HL-60 (cell line): ENCODE results near the gene RIC8A.
"Not testable (repeated sequence)": the region's sequence is repeated elsewhere in the genome, so short reads cannot be mapped to it uniquely, and the experiment has no call there.

Experiments
- DNase-seq, 2 experiments: peaks; one replicate each; pipeline ENCODE4 v3.0.0-alpha.2; 2010 to 2020; ENCODE audit warnings: low read depth in 1 of 2, low spot score in 1 of 2
- H3K27ac ChIP-seq: fragments of 250-450 bp; sonication (Bioruptor Pico); replicated peaks from 2 replicates; pipeline ENCODE4 v1.5.1; 2020; ENCODE audit warnings: mild to moderate bottlenecking, moderate library complexity
- H3K27me3 ChIP-seq: fragments of 250-450 bp; sonication (Bioruptor Pico); 2 replicates; pipeline ENCODE4 v1.5.1; 2021; ENCODE audit warnings: mild to moderate bottlenecking, moderate library complexity; ENCODE audit not compliant: insufficient read depth, poor library complexity, severe bottlenecking
- H3K4me3 ChIP-seq: replicated peaks from 2 replicates; pipeline ENCODE4 v1.5.1; 2011; ENCODE audit warnings: mild to moderate bottlenecking, control low read depth, low read length; ENCODE audit not compliant: insufficient read depth
- CTCF ChIP-seq: IDR thresholded peaks from one replicate; pipeline ENCODE4 v1.5.1; 2011; ENCODE audit warnings: low read length, control low read depth, inconsistent platforms; ENCODE audit not compliant: insufficient read depth
- GABPA ChIP-seq: IDR thresholded peaks from 2 replicates; pipeline ENCODE4 v1.6.1; 2012; ENCODE audit warnings: low read depth
- POLR2AphosphoS5 ChIP-seq: IDR thresholded peaks from 2 replicates; pipeline ENCODE4 v1.6.1; 2012; ENCODE audit warnings: low read depth
- SPI1 ChIP-seq: IDR thresholded peaks from 2 replicates; pipeline ENCODE4 v1.6.1; 2012; ENCODE audit warnings: low read depth, mild to moderate bottlenecking, borderline replicate concordance
- long read RNA-seq: library from polyadenylated mRNA; unstranded; transcript quantifications from one replicate; pipeline ENCODE4 v2.0.0, GENCODE V29; 2020

RIC8A gene
- long read RNA-seq, partial matches to known transcripts = 6 of 110 reads
- long read RNA-seq, other reads (novel, unspliced or antisense) = 103 of 110 reads

- H3K4me3 ChIP-seq = peak within 1 kb of the TSS; percentile 88
- TF ChIP-seq GABPA = peak; percentile 88
- TF ChIP-seq SPI1 = peak; percentile 76; the same call in 1 of the 2 replicates
- peak; percentile 91 for TF ChIP-seq POLR2AphosphoS5
- no peak for TF ChIP-seq CTCF
- peak within 1 kb of the TSS; percentile 99 for H3K27ac ChIP-seq
- DNase-seq = peak; percentile 99 to 100
- H3K27me3 ChIP-seq = no peaks in the 10 kb centered on the region
Observed at GRCh38 chr11:207208-207862, at the start of gene RIC8A, which contains the start of gene BET1L. TSS of gene RIC8A (plus strand) at chr11:207708. CDS start at chr11:208855, 1,147 bp downstream. TSS of gene BET1L (minus strand) at chr11:207399. CDS start at chr11:207321, 78 bp downstream.

GRCh38 chr11:180242-180641 is 27.3 kb upstream of the RIC8A start:
- H3K27ac ChIP-seq, H3K4me3 ChIP-seq, DNase-seq, H3K27me3 ChIP-seq: not testable (repeated sequence)

GRCh38 chr11:189200-189783 is 18.2 kb upstream of the RIC8A start:
- not testable (repeated sequence) for DNase-seq, H3K27me3 ChIP-seq, H3K27ac ChIP-seq, H3K4me3 ChIP-seq

- not testable (repeated sequence) for H3K27me3 ChIP-seq, H3K27ac ChIP-seq, H3K4me3 ChIP-seq
- peak in 1 of 2 experiments; percentile 55 for DNase-seq
Observed at GRCh38 chr11:189843-190311, 17.6 kb upstream of the RIC8A start.

- H3K4me3 ChIP-seq, H3K27ac ChIP-seq, DNase-seq, H3K27me3 ChIP-seq: not testable (repeated sequence)
Observed at GRCh38 chr11:190546-190945, 17.0 kb upstream of the RIC8A start.

- not testable (repeated sequence) for H3K27me3 ChIP-seq, H3K4me3 ChIP-seq, H3K27ac ChIP-seq
- peak in 1 of 2 experiments; percentile 9 for DNase-seq
Observed at GRCh38 chr11:191490-192478, 15.7 kb upstream of the RIC8A start.

- H3K27ac ChIP-seq, DNase-seq, H3K27me3 ChIP-seq, H3K4me3 ChIP-seq: not testable (repeated sequence)
Observed at GRCh38 chr11:192674-193128, 14.8 kb upstream of the RIC8A start, which contains the start of gene SCGB1C1. TSS of gene SCGB1C1 (plus strand) at chr11:193078. CDS start at chr11:193100, 22 bp downstream.

- not testable (repeated sequence) for DNase-seq, H3K27ac ChIP-seq, H3K4me3 ChIP-seq, H3K27me3 ChIP-seq
Observed at GRCh38 chr11:193481-193880, 14.0 kb upstream of the RIC8A start.
